Astrocyte (in vitro differentiated cells and primary cell): ENCODE measurements around the gene RNU1-1. TPM values are rescaled to one million over a fixed set of nuclear protein-coding genes. Genes with fewer than 3 reads are reported as not detected.
"Not testable (repeated sequence)": the region's sequence is repeated elsewhere in the genome, so short reads cannot be mapped to it uniquely, and the experiment has no call there.

Experiments
- DNase-seq: peaks from one replicate; pipeline ENCODE4 v3.0.0-alpha.2; 2010; ENCODE audit warnings: low read depth
- FAIRE-seq: peaks from 2 replicates; lab custom pipeline; 2011; peaks lifted over from hg19 to GRCh38; lab: Jason Lieb, UNC
- H2AFZ ChIP-seq: 2 replicates; pipeline ENCODE4 v1.6.0; 2012; ENCODE audit warnings: low read depth, low read length, inconsistent platforms
- H3K27ac ChIP-seq: 2 replicates; pipeline ENCODE4 v1.5.1; 2011; ENCODE audit warnings: low read depth, low read length, inconsistent platforms
- H3K27me3 ChIP-seq: 2 replicates; pipeline ENCODE4 v1.6.0; 2011; ENCODE audit warnings: low read length, inconsistent platforms; ENCODE audit not compliant: insufficient read depth
- H3K36me3 ChIP-seq: 2 replicates; pipeline ENCODE4 v1.5.1; 2011; ENCODE audit warnings: low read length, inconsistent platforms; ENCODE audit not compliant: insufficient read depth
- H3K4me1 ChIP-seq: 2 replicates; pipeline ENCODE4 v1.5.1; 2011; ENCODE audit warnings: low read length, inconsistent platforms; ENCODE audit not compliant: insufficient read depth
- H3K4me2 ChIP-seq: 2 replicates; pipeline ENCODE4 v1.6.0; 2012; ENCODE audit warnings: low read length, inconsistent platforms
- H3K4me3 ChIP-seq: 2 replicates; pipeline ENCODE4 v1.5.1; 2011; ENCODE audit warnings: low read depth, mild to moderate bottlenecking, low read length, inconsistent platforms; ENCODE audit not compliant: insufficient read depth
- H3K79me2 ChIP-seq: 2 replicates; pipeline ENCODE4 v1.6.0; 2012; ENCODE audit warnings: mild to moderate bottlenecking, low read length, inconsistent platforms; ENCODE audit not compliant: insufficient read depth
- H3K9ac ChIP-seq: 2 replicates; pipeline ENCODE4 v1.6.0; 2012; ENCODE audit warnings: mild to moderate bottlenecking, low read length, inconsistent platforms
- H3K9me3 ChIP-seq: 2 replicates; pipeline ENCODE4 v1.5.1; 2012; ENCODE audit warnings: low read depth, mild to moderate bottlenecking, low read length, inconsistent platforms; ENCODE audit not compliant: insufficient read depth
- H4K20me1 ChIP-seq: 2 replicates; pipeline ENCODE4 v1.6.0; 2012; ENCODE audit warnings: low read length, inconsistent platforms; ENCODE audit not compliant: insufficient read depth
- H3K27ac Mint-ChIP-seq: one replicate; pipeline ENCODE4 v1.8.0; 2021; ENCODE audit warnings: mild to moderate bottlenecking, mixed read lengths; ENCODE audit not compliant: unreplicated experiment
- H3K27me3 Mint-ChIP-seq: one replicate; pipeline ENCODE4 v1.8.0; 2021; ENCODE audit warnings: low read depth, mixed read lengths; ENCODE audit not compliant: unreplicated experiment
- H3K36me3 Mint-ChIP-seq: one replicate; pipeline ENCODE4 v1.8.0; 2021; ENCODE audit warnings: low read depth, mixed read lengths; ENCODE audit not compliant: unreplicated experiment
- H3K4me1 Mint-ChIP-seq: one replicate; pipeline ENCODE4 v1.8.0; 2021; ENCODE audit warnings: low read depth, mixed read lengths; ENCODE audit not compliant: unreplicated experiment
- H3K4me3 Mint-ChIP-seq: one replicate; pipeline ENCODE4 v1.8.0; 2021; ENCODE audit warnings: mild to moderate bottlenecking, moderate library complexity, mixed read lengths; ENCODE audit not compliant: unreplicated experiment
- H3K9me3 Mint-ChIP-seq: one replicate; pipeline ENCODE4 v1.8.0; 2021; ENCODE audit warnings: mild to moderate bottlenecking, mixed read lengths; ENCODE audit not compliant: unreplicated experiment
- total RNA-seq: library from RNA; stranded (reverse); gene quantifications from 2 replicates; pipeline ENCODE4 v1.2.1, GENCODE V29; 2021

Gene RNU1-1
- total RNA-seq, 1 donor from 2014 or later: 1,356 TPM

GRCh38 chr1:16550212-16550918, 36.3 kb upstream of the RNU1-1 start:
- DNase-seq, H3K4me1 Mint-ChIP-seq: not testable (repeated sequence)

GRCh38 chr1:16549545-16549944, 35.5 kb upstream of the RNU1-1 start:
- not testable (repeated sequence) for H3K36me3 ChIP-seq, H3K79me2 ChIP-seq, H3K27me3 ChIP-seq, H3K27me3 Mint-ChIP-seq, DNase-seq, H3K9me3 ChIP-seq, H3K27ac ChIP-seq, H3K36me3 Mint-ChIP-seq, FAIRE-seq, H3K4me1 Mint-ChIP-seq, H3K4me1 ChIP-seq, H3K9me3 Mint-ChIP-seq, H4K20me1 ChIP-seq, H2AFZ ChIP-seq, H3K27ac Mint-ChIP-seq, H3K4me3 Mint-ChIP-seq, H3K4me3 ChIP-seq, H3K4me2 ChIP-seq, H3K9ac ChIP-seq

More at GRCh38 chr1:16550212-16550918, 36.3 kb upstream of the RNU1-1 start:
- not testable (repeated sequence) for H3K4me3 Mint-ChIP-seq, H3K9ac ChIP-seq, H4K20me1 ChIP-seq, H3K27me3 Mint-ChIP-seq, H3K36me3 ChIP-seq, H3K27me3 ChIP-seq, H3K27ac Mint-ChIP-seq, H2AFZ ChIP-seq, FAIRE-seq, H3K9me3 ChIP-seq, H3K4me1 ChIP-seq, H3K79me2 ChIP-seq, H3K4me2 ChIP-seq, H3K36me3 Mint-ChIP-seq, H3K27ac ChIP-seq, H3K9me3 Mint-ChIP-seq, H3K4me3 ChIP-seq

- FAIRE-seq, H3K4me2 ChIP-seq, H4K20me1 ChIP-seq, H3K36me3 Mint-ChIP-seq, H3K36me3 ChIP-seq, H3K27ac ChIP-seq, H3K79me2 ChIP-seq, H3K27me3 ChIP-seq, DNase-seq, H2AFZ ChIP-seq, H3K9me3 Mint-ChIP-seq, H3K9me3 ChIP-seq, H3K4me1 Mint-ChIP-seq, H3K27me3 Mint-ChIP-seq, H3K27ac Mint-ChIP-seq, H3K4me1 ChIP-seq, H3K4me3 ChIP-seq, H3K9ac ChIP-seq, H3K4me3 Mint-ChIP-seq: not testable (repeated sequence)
Measured at GRCh38 chr1:16547502-16548241, 33.6 kb upstream of the RNU1-1 start.

- H3K36me3 Mint-ChIP-seq, H3K27me3 Mint-ChIP-seq, H3K9me3 ChIP-seq, H3K9me3 Mint-ChIP-seq, H3K36me3 ChIP-seq, H2AFZ ChIP-seq, H3K9ac ChIP-seq, H4K20me1 ChIP-seq, H3K79me2 ChIP-seq, H3K4me1 Mint-ChIP-seq, H3K4me1 ChIP-seq, H3K4me3 ChIP-seq, H3K27ac Mint-ChIP-seq, H3K27me3 ChIP-seq, H3K4me2 ChIP-seq, H3K27ac ChIP-seq, FAIRE-seq, H3K4me3 Mint-ChIP-seq: not testable (repeated sequence)
- peak; percentile 24 for DNase-seq
Measured at GRCh38 chr1:16545682-16546095, 31.6 kb upstream of the RNU1-1 start.

- not testable (repeated sequence) for H3K36me3 ChIP-seq, H2AFZ ChIP-seq, H3K4me3 ChIP-seq, H3K4me1 ChIP-seq, H3K36me3 Mint-ChIP-seq, H3K4me3 Mint-ChIP-seq, H3K27me3 ChIP-seq, H3K9me3 Mint-ChIP-seq, FAIRE-seq, H3K27me3 Mint-ChIP-seq, H3K4me1 Mint-ChIP-seq, H3K9me3 ChIP-seq, H4K20me1 ChIP-seq, H3K9ac ChIP-seq, DNase-seq, H3K27ac Mint-ChIP-seq, H3K4me2 ChIP-seq, H3K79me2 ChIP-seq, H3K27ac ChIP-seq
Measured at GRCh38 chr1:16540421-16540893, 26.4 kb upstream of the RNU1-1 start.

GRCh38 chr1:16537528-16537927, 23.4 kb upstream of the RNU1-1 start:
- H3K4me2 ChIP-seq, H3K27ac ChIP-seq, DNase-seq, H3K4me3 ChIP-seq, H3K4me1 Mint-ChIP-seq, H3K27me3 ChIP-seq, H3K79me2 ChIP-seq, H3K36me3 Mint-ChIP-seq, H3K4me3 Mint-ChIP-seq, H3K9me3 ChIP-seq, H3K27me3 Mint-ChIP-seq, H4K20me1 ChIP-seq, H3K4me1 ChIP-seq, H3K9ac ChIP-seq, H2AFZ ChIP-seq, H3K27ac Mint-ChIP-seq, FAIRE-seq, H3K36me3 ChIP-seq, H3K9me3 Mint-ChIP-seq: not testable (repeated sequence)
